ENCODE measurements around the gene KIF16B. TPM values are rescaled to one million over a fixed set of nuclear protein-coding genes. Genes with fewer than 3 reads are reported as not detected.

KIF16B gene
- total and polyA plus RNA-seq, 2 of the 13 experiments (the other 11 are each of a cell fraction or from before 2014, with no cell fraction given) = 6.9 to 18.0 TPM

DNA sequence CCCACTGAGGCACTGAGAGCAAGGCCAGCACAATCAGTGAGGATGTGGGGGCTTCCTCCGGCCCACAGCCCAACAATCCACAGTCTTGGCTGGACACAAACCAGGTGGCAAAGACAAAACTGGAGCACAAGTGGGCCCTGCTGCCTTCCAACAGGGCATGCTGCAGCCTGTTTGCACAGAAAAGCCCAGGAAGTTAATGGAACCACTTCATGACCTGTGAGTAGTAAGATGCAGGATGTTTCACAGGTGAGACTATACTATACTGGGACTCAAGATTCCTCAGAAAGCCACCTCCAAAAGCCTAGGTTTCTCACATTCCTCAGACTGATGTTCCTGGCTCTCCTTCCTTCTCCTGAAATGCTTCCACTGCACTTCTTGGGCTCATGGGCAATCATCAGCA is 235.5 kb downstream of the KIF16B start:
- FAIRE-seq = no peak
- no peak for DNase-seq (ENCODE audit: low spot score)
- H3K27me3 ChIP-seq (ENCODE audit: control insufficient read depth in 1 of 2, insufficient read depth in 2 of 2, low read length in 2 of 2) = no peaks in the 10 kb centered on the region
- H3K4me3 ChIP-seq (replicated peaks in 1 of 3; ENCODE audit: insufficient read depth in 1 of 3, low read depth in 2 of 3, low read length in 3 of 3) = no peak overlapping the region
- no peak overlapping the region for H3K27ac ChIP-seq (ENCODE audit: extremely low read length, insufficient read depth, low read length)
- intact Hi-C loops (cut with micrococcal nuclease; ENCODE audit: unreplicated experiment) = no loop called here
- 90% methylated on average over 1 of the region's 1 CpG for WGBS (ENCODE audit: low lambda C conversion rate)
- POLR2A ChIA-PET = no interaction called here
- TF ChIP-seq CTCF (CRISPR knock-in tag; IDR thresholded peaks at IDR 0.05) (no peak), MAZ (IDR thresholded peaks at IDR 0.05; ENCODE audit: borderline replicate concordance, low read depth, low read length) (no peak), MAZ (CRISPR knock-in tag; IDR thresholded peaks at IDR 0.05; ENCODE audit: low read depth) (no peak), ZNF512B (CRISPR knock-in tag; IDR thresholded peaks at IDR 0.05; ENCODE audit: borderline replicate concordance) (no peak)
- in situ Hi-C loops (cut with HindIII; ENCODE audit: extremely low pct_ligation_motif_present, low pct_unique_long_range_greater_than_20kb) = no loop called here
- H3K36me3 ChIP-seq (replicated peaks in 1 of 2; ENCODE audit: control insufficient read depth in 1 of 2, insufficient read depth in 2 of 2, low read length in 2 of 2) = no peaks in the 10 kb centered on the region; a peak in 1 of 5 replicates
- H3K9ac ChIP-seq (ENCODE audit: insufficient read depth, low read depth, low read length) = no peak overlapping the region
- no peak overlapping the region for H3K4me2 ChIP-seq (ENCODE audit: low read depth, low read length)
- no peak for ATAC-seq
- H3K4me1 ChIP-seq (ENCODE audit: insufficient read depth, low read length) = no peaks in the 10 kb centered on the region
- CTCF ChIA-PET (ENCODE audit: low intra/inter-chr PET ratio, low total read pairs) = no interaction called here
- no peaks in the 10 kb centered on the region for H3K79me2 ChIP-seq (ENCODE audit: insufficient read depth, low read length)
- no peak overlapping the region for H2AFZ ChIP-seq (ENCODE audit: low read length)
- H4K20me1 ChIP-seq (ENCODE audit: insufficient read depth, low read length) = no peaks in the 10 kb centered on the region
- BruUV-seq (replicated peaks) = no TSS peak
- H3K9me3 ChIP-seq (ENCODE audit: low read length) = no peaks in the 10 kb centered on the region
